Astrocyte (in vitro differentiated cells and primary cell): ENCODE results near the gene CRACDL. TPM values are rescaled to one million over a fixed set of nuclear protein-coding genes. Genes with fewer than 3 reads are reported as not detected.

Experiments
- DNase-seq: peaks from one replicate; pipeline ENCODE4 v3.0.0-alpha.2; 2010; ENCODE audit warnings: low read depth
- FAIRE-seq: peaks from 2 replicates; lab custom pipeline; 2011; peaks lifted over from hg19 to GRCh38; lab: Jason Lieb, UNC
- H2AFZ ChIP-seq: 2 replicates; pipeline ENCODE4 v1.6.0; 2012; ENCODE audit warnings: low read depth, low read length, inconsistent platforms
- H3K27ac ChIP-seq: 2 replicates; pipeline ENCODE4 v1.5.1; 2011; ENCODE audit warnings: low read depth, low read length, inconsistent platforms
- H3K27me3 ChIP-seq: 2 replicates; pipeline ENCODE4 v1.6.0; 2011; ENCODE audit warnings: low read length, inconsistent platforms; ENCODE audit not compliant: insufficient read depth
- H3K36me3 ChIP-seq: 2 replicates; pipeline ENCODE4 v1.5.1; 2011; ENCODE audit warnings: low read length, inconsistent platforms; ENCODE audit not compliant: insufficient read depth
- H3K4me1 ChIP-seq: 2 replicates; pipeline ENCODE4 v1.5.1; 2011; ENCODE audit warnings: low read length, inconsistent platforms; ENCODE audit not compliant: insufficient read depth
- H3K4me2 ChIP-seq: 2 replicates; pipeline ENCODE4 v1.6.0; 2012; ENCODE audit warnings: low read length, inconsistent platforms
- H3K4me3 ChIP-seq: 2 replicates; pipeline ENCODE4 v1.5.1; 2011; ENCODE audit warnings: low read depth, mild to moderate bottlenecking, low read length, inconsistent platforms; ENCODE audit not compliant: insufficient read depth
- H3K79me2 ChIP-seq: 2 replicates; pipeline ENCODE4 v1.6.0; 2012; ENCODE audit warnings: mild to moderate bottlenecking, low read length, inconsistent platforms; ENCODE audit not compliant: insufficient read depth
- H3K9ac ChIP-seq: 2 replicates; pipeline ENCODE4 v1.6.0; 2012; ENCODE audit warnings: mild to moderate bottlenecking, low read length, inconsistent platforms
- H3K9me3 ChIP-seq: 2 replicates; pipeline ENCODE4 v1.5.1; 2012; ENCODE audit warnings: low read depth, mild to moderate bottlenecking, low read length, inconsistent platforms; ENCODE audit not compliant: insufficient read depth
- H4K20me1 ChIP-seq: 2 replicates; pipeline ENCODE4 v1.6.0; 2012; ENCODE audit warnings: low read length, inconsistent platforms; ENCODE audit not compliant: insufficient read depth
- H3K27ac Mint-ChIP-seq: one replicate; pipeline ENCODE4 v1.8.0; 2021; ENCODE audit warnings: mild to moderate bottlenecking, mixed read lengths; ENCODE audit not compliant: unreplicated experiment
- H3K27me3 Mint-ChIP-seq: one replicate; pipeline ENCODE4 v1.8.0; 2021; ENCODE audit warnings: low read depth, mixed read lengths; ENCODE audit not compliant: unreplicated experiment
- H3K36me3 Mint-ChIP-seq: one replicate; pipeline ENCODE4 v1.8.0; 2021; ENCODE audit warnings: low read depth, mixed read lengths; ENCODE audit not compliant: unreplicated experiment
- H3K4me1 Mint-ChIP-seq: one replicate; pipeline ENCODE4 v1.8.0; 2021; ENCODE audit warnings: low read depth, mixed read lengths; ENCODE audit not compliant: unreplicated experiment
- H3K4me3 Mint-ChIP-seq: one replicate; pipeline ENCODE4 v1.8.0; 2021; ENCODE audit warnings: mild to moderate bottlenecking, moderate library complexity, mixed read lengths; ENCODE audit not compliant: unreplicated experiment
- H3K9me3 Mint-ChIP-seq: one replicate; pipeline ENCODE4 v1.8.0; 2021; ENCODE audit warnings: mild to moderate bottlenecking, mixed read lengths; ENCODE audit not compliant: unreplicated experiment
- CTCF ChIP-seq: IDR thresholded peaks from 2 replicates; pipeline ENCODE4 v1.5.1; 2011; ENCODE audit warnings: low read depth, mild to moderate bottlenecking, inconsistent platforms, low read length, moderate library complexity; ENCODE audit not compliant: insufficient read depth
- EZH2 ChIP-seq: IDR thresholded peaks from 2 replicates; pipeline ENCODE4 v1.6.1; 2012; ENCODE audit warnings: mild to moderate bottlenecking, low read length, inconsistent platforms; ENCODE audit not compliant: insufficient read depth
- total RNA-seq: library from RNA; stranded (reverse); gene quantifications from 2 replicates; pipeline ENCODE4 v1.2.1, GENCODE V29; 2021

The CRACDL gene
- total RNA-seq, 1 donor from 2014 or later: 1.8 TPM

- Histone ChIP-seq H3K4me2 (no peak overlapping the region), H3K9ac (no peak overlapping the region), H3K4me3 (no peak overlapping the region), H4K20me1 (no peaks in the 10 kb centered on the region), H3K36me3 (no peaks in the 10 kb centered on the region), H3K79me2 (no peaks in the 10 kb centered on the region), H2AFZ (no peak overlapping the region), H3K27ac (no peak overlapping the region), H3K4me1 (peaks cover 9% of the 10 kb centered on the region), H3K27me3 (peaks cover 4% of the 10 kb centered on the region), H3K9me3 (no peaks in the 10 kb centered on the region)
- DNase-seq (no peak), FAIRE-seq (no peak)
- peaks cover 5% of the 10 kb centered on the region for H3K9me3 Mint-ChIP-seq
- no peaks in the 10 kb centered on the region for H3K4me1 Mint-ChIP-seq
- no peak overlapping the region for H3K27ac Mint-ChIP-seq
- TF ChIP-seq EZH2: no peak
- H3K36me3 Mint-ChIP-seq: no peaks in the 10 kb centered on the region
- no peak overlapping the region for H3K4me3 Mint-ChIP-seq
- H3K27me3 Mint-ChIP-seq: peaks cover 21% of the 10 kb centered on the region
Observed at GRCh38 chr2:98764499-98764898, 171.5 kb downstream of the CRACDL start.

- Mint-ChIP-seq H3K9me3 (no peaks in the 10 kb centered on the region), H3K36me3 (no peaks in the 10 kb centered on the region), H3K27me3 (peaks cover 21% of the 10 kb centered on the region), H3K4me1 (no peaks in the 10 kb centered on the region), H3K27ac (no peak overlapping the region), H3K4me3 (no peak overlapping the region)
- FAIRE-seq (no peak), DNase-seq (no peak)
- Histone ChIP-seq H3K4me1 (peaks cover 2% of the 10 kb centered on the region), H4K20me1 (no peaks in the 10 kb centered on the region), H3K4me2 (no peak overlapping the region), H3K27me3 (peaks cover 4% of the 10 kb centered on the region), H3K9me3 (no peaks in the 10 kb centered on the region), H3K79me2 (no peaks in the 10 kb centered on the region), H3K36me3 (no peaks in the 10 kb centered on the region), H3K27ac (no peak overlapping the region), H3K9ac (no peak overlapping the region), H2AFZ (no peak overlapping the region), H3K4me3 (no peak overlapping the region)
- TF ChIP-seq EZH2 (no peak), CTCF (no peak)
Observed at GRCh38 chr2:98763209-98763951, 172.6 kb downstream of the CRACDL start.

GRCh38 chr2:98761909-98762308, 174.1 kb downstream of the CRACDL start:
- H3K4me3 ChIP-seq: no peak overlapping the region
- no peaks in the 10 kb centered on the region for H3K79me2 ChIP-seq
- Mint-ChIP-seq H3K9me3 (no peaks in the 10 kb centered on the region), H3K36me3 (no peaks in the 10 kb centered on the region), H3K4me3 (no peak overlapping the region), H3K27me3 (peaks cover 21% of the 10 kb centered on the region), H3K4me1 (peaks cover 5% of the 10 kb centered on the region), H3K27ac (no peak overlapping the region)
- no peaks in the 10 kb centered on the region for H3K36me3 ChIP-seq
- peaks cover 4% of the 10 kb centered on the region for H3K27me3 ChIP-seq
- peaks cover 6% of the 10 kb centered on the region for H3K4me1 ChIP-seq
- DNase-seq (no peak), FAIRE-seq (no peak)
- H3K9ac ChIP-seq: no peak overlapping the region
- H2AFZ ChIP-seq: no peak overlapping the region
- no peak overlapping the region for H3K4me2 ChIP-seq
- H4K20me1 ChIP-seq: no peaks in the 10 kb centered on the region
- H3K9me3 ChIP-seq: no peaks in the 10 kb centered on the region
- TF ChIP-seq EZH2 (no peak), CTCF (no peak)
- H3K27ac ChIP-seq: no peak overlapping the region
